Calu3 (cell line): ENCODE data around the gene UBR3. TPM values are rescaled to one million over a fixed set of nuclear protein-coding genes. Genes with fewer than 3 reads are reported as not detected.

ENCODE experiments used
- BruUV-seq: library from RNA; stranded (reverse); fragments of 400-500 nt; replicated peaks from 2 replicates; lab custom pipeline; 2021; lab: Mats Ljungman, UMichigan
- CTCF ChIA-PET: fragments of 300-600 bp; sonication (Branson Sonifier 250); formaldehyde crosslinking; loops from one replicate; lab custom pipeline; 2022; ENCODE audit warnings: antibody characterized with exemption; lab: Charles Lee
- DNase-seq: peaks from one replicate; pipeline ENCODE4 v3.0.0; 2022
- H3K27ac Mint-ChIP-seq: one replicate; pipeline ENCODE4 v1.8.0; 2022; ENCODE audit warnings: mixed read lengths; ENCODE audit not compliant: unreplicated experiment
- H3K27me3 Mint-ChIP-seq: one replicate; pipeline ENCODE4 v1.8.0; 2022; ENCODE audit warnings: mixed read lengths; ENCODE audit not compliant: unreplicated experiment
- H3K36me3 Mint-ChIP-seq: one replicate; pipeline ENCODE4 v1.8.0; 2022; ENCODE audit warnings: mild to moderate bottlenecking, moderate library complexity, mixed read lengths; ENCODE audit not compliant: insufficient read depth, unreplicated experiment
- H3K4me1 Mint-ChIP-seq: one replicate; pipeline ENCODE4 v1.8.0; 2022; ENCODE audit warnings: mild to moderate bottlenecking, low read depth, mixed read lengths; ENCODE audit not compliant: unreplicated experiment
- H3K4me3 Mint-ChIP-seq: one replicate; pipeline ENCODE4 v1.8.0; 2022; ENCODE audit warnings: mild to moderate bottlenecking, low read depth, moderate library complexity, mixed read lengths; ENCODE audit not compliant: unreplicated experiment
- H3K9me3 Mint-ChIP-seq: one replicate; pipeline ENCODE4 v1.8.0; 2022; ENCODE audit warnings: low read depth, mixed read lengths; ENCODE audit not compliant: unreplicated experiment
- intact Hi-C: fragments of 100-400 bp; cut with micrococcal nuclease; formaldehyde crosslinking; loops from one replicate; pipeline ENCODE4 v1.10.0; 2022; ENCODE audit not compliant: unreplicated experiment
- total RNA-seq: library from RNA; stranded (reverse); gene quantifications from 2 replicates; pipeline ENCODE4 v1.2.3, GENCODE V29; 2022
- TF ChIP-seq, protein P1 (sequence below): fragments of 200-600 bp; IDR thresholded peaks from one replicate; pipeline ENCODE4 v1.8.0; 2022; ENCODE audit warnings: antibody characterized with exemption; ENCODE audit not compliant: unreplicated experiment

UBR3 gene
- total RNA-seq, 1 experiment from 2014 or later: 33.1 TPM

DNA sequence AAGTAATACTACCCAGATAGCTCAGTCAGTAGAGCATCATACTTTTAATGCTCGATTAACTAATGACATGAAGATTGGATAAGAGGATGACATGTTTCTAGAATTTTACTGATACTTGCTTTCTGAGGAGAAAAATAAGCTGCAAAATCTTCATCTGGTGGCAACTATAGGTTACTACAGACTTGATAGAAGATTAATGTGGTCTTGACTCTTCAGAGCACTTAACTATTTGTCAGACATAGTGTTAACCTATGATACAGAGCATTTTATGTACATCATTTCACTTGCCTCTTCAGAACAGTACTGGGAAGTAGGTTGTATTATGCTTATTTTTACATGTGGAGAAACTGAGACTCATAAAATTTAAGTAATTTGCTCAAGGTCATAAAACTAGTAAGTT lies 83.9 kb downstream of the UBR3 start:
- Mint-ChIP-seq H3K27me3 (no peaks in the 10 kb centered on the region), H3K36me3 (no peaks in the 10 kb centered on the region), H3K4me3 (no peak overlapping the region), H3K9me3 (no peaks in the 10 kb centered on the region), H3K27ac (no peak overlapping the region), H3K4me1 (peaks cover 8% of the 10 kb centered on the region)
- no TSS peak for BruUV-seq
- TF ChIP-seq, protein P1, sequence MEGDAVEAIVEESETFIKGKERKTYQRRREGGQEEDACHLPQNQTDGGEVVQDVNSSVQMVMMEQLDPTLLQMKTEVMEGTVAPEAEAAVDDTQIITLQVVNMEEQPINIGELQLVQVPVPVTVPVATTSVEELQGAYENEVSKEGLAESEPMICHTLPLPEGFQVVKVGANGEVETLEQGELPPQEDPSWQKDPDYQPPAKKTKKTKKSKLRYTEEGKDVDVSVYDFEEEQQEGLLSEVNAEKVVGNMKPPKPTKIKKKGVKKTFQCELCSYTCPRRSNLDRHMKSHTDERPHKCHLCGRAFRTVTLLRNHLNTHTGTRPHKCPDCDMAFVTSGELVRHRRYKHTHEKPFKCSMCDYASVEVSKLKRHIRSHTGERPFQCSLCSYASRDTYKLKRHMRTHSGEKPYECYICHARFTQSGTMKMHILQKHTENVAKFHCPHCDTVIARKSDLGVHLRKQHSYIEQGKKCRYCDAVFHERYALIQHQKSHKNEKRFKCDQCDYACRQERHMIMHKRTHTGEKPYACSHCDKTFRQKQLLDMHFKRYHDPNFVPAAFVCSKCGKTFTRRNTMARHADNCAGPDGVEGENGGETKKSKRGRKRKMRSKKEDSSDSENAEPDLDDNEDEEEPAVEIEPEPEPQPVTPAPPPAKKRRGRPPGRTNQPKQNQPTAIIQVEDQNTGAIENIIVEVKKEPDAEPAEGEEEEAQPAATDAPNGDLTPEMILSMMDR: no peak
- CTCF ChIA-PET: interaction anchor here (0.6 kb wide), 1 partner anchor 321 kb away, joined by 4 read pairs; no protein-coding TSS in a partner anchor
- intact Hi-C loops: no loop called here
- no peak for DNase-seq

DNA sequence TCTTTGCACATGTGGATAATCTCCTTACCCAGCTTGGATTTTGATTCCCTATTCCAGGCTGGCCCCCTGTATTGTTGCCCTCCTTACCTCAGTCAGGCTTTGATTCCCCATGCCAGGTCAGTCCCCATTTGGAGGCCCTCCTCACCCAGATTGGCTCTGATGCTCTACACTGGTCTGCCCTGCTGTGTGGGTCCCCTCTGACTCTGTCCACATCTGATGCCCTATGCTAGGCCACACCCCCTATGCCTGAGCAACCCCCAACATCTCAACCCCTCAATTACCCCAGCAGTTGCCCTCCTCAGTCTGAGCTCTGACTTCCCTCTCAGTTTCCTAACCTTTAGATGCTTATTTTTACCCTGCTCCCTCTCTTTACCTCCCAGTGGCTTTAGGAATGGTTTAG lies 89.4 kb downstream of the UBR3 start:
- no peak overlapping the region for H3K4me3 Mint-ChIP-seq
- TF ChIP-seq, protein P1: no peak
- no peaks in the 10 kb centered on the region for H3K9me3 Mint-ChIP-seq
- DNase-seq: no peak
- H3K4me1 Mint-ChIP-seq: no peaks in the 10 kb centered on the region
- no peak overlapping the region for H3K27ac Mint-ChIP-seq
- intact Hi-C loops: no loop called here
- no peaks in the 10 kb centered on the region for H3K27me3 Mint-ChIP-seq
- H3K36me3 Mint-ChIP-seq: no peaks in the 10 kb centered on the region
- no TSS peak for BruUV-seq
- CTCF ChIA-PET: no interaction called here

DNA sequence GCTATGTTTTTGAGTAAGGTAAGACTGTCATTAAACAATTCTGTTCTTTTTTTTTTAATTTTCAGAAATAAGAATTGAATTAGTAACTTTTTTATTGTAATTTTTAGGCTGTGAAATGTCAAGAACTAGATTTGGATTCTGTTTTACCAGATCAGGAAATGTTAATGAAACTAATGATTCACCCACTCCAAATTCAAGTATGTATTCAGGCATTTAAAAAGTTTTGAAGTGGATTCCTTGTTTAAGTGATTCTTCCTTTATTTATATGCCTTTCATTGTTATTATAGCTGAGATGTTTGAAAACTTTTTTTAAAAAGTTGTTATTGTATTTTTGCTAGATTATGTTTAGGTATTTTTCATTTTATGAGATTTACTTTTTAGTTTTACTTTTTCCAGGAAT lies 96.7 kb downstream of the UBR3 start:
- no peak for DNase-seq

DNA sequence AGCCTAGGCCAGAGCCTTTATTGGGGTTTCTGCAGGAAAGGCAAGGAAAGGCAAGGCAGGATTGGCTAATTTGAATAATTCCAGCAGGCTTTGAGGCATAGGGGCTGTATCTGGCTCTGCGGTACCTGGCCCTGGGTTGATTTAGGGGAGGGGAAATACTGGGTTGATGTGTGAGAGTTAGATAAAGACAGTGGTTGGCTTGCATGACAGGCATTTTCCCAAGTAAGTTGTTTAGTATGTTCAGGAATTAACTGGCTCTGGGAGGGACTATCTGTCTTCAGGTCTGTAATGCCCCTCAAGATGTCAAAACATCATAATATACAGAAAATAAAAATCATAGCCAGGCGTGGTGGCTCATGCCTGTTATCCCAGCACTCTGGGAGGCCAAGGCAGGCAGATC lies 98.7 kb downstream of the UBR3 start:
- intact Hi-C loops: loop anchor here (5.0 kb wide), 1 partner anchor 399 kb away; no protein-coding TSS in a partner anchor
- H3K9me3 Mint-ChIP-seq: no peaks in the 10 kb centered on the region
- no peak for DNase-seq
- no peak overlapping the region for H3K27ac Mint-ChIP-seq
- H3K27me3 Mint-ChIP-seq: no peaks in the 10 kb centered on the region
- peaks cover 2% of the 10 kb centered on the region for H3K36me3 Mint-ChIP-seq
- CTCF ChIA-PET: no interaction called here
- no TSS peak for BruUV-seq
- no peak overlapping the region for H3K4me3 Mint-ChIP-seq
- TF ChIP-seq, protein P1: no peak
- no peaks in the 10 kb centered on the region for H3K4me1 Mint-ChIP-seq

More for the DNA sequence above, 96.7 kb downstream of the UBR3 start:
- H3K36me3 Mint-ChIP-seq: no peaks in the 10 kb centered on the region
- CTCF ChIA-PET: no interaction called here
- intact Hi-C loops: no loop called here
- TF ChIP-seq, protein P1: no peak
- H3K4me1 Mint-ChIP-seq: no peaks in the 10 kb centered on the region
- H3K27me3 Mint-ChIP-seq: no peaks in the 10 kb centered on the region
- H3K27ac Mint-ChIP-seq: no peak overlapping the region
- no TSS peak for BruUV-seq
- no peak overlapping the region for H3K4me3 Mint-ChIP-seq
- H3K9me3 Mint-ChIP-seq: no peaks in the 10 kb centered on the region
